HG02852 (cell line): ENCODE data around the gene HES7.
A peak's percentile ranks its signal among the peaks of the same experiment; 100 is the strongest.

Experiments
- ATAC-seq: cut with Tn5 transposase; IDR thresholded peaks from one replicate; pipeline ENCODE4 v1.9.1; 2021; ENCODE audit warnings: mild to moderate bottlenecking, moderate library complexity; ENCODE audit not compliant: unreplicated experiment

Gene HES7

GRCh38 chr17:8143581-8144400 lies 19.9 kb upstream of the HES7 start:
- ATAC-seq = no peak

- ATAC-seq = no peak
Observed at GRCh38 chr17:8142887-8143580, 19.1 kb upstream of the HES7 start.

GRCh38 chr17:8142158-8142886 lies 18.4 kb upstream of the HES7 start:
- no peak for ATAC-seq

GRCh38 chr17:8141741-8142140 lies 17.8 kb upstream of the HES7 start:
- no peak for ATAC-seq

- ATAC-seq = no peak
Observed at GRCh38 chr17:8141045-8141444, 17.1 kb upstream of the HES7 start.

DNA sequence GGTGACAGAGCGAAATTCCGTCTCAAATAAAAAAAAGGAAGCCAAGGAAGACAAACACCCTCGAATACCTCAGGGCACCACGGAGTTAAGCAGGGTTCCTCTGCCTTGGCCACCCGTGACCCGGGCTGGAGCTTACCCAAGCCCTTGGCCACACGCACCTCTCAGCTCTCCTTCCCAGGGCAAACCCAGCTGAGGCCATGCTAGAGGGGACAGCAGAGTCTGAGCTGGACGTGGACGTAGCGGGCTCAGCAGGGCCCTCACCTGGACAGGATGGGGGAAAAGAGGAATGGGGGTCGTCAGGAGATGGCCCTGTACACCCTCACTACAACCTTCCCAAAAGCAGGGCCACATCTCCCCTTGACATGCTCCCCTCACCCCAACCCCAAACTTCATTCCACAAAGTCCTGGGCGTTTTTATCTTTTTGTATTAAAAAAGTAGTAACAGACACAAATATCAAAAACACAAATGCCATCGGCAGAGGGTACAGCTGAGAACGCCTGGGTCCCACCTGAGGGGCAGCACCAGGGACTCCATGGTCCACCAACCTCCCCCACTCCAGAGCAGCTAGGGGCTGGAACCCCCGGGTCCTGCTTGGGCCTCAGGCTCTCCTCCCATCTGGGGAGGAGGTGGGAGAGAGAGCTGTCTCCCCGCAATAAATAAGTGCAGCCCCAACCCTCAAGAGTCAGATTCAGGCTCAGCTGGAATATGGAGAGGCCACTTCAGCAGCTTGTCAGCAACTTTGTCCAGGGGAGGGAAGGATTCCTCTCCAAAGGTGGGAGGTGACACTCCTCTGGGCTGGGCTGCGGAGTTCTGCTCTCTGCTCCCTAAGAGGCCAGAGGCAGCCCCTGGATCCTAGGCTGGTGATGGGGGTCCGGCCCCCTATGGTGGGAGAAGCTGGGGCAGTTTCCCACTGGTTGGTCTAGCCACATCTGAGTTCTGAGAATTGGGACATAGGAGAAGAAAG lies 16.4 kb upstream of the HES7 start:
- ATAC-seq = no peak

DNA sequence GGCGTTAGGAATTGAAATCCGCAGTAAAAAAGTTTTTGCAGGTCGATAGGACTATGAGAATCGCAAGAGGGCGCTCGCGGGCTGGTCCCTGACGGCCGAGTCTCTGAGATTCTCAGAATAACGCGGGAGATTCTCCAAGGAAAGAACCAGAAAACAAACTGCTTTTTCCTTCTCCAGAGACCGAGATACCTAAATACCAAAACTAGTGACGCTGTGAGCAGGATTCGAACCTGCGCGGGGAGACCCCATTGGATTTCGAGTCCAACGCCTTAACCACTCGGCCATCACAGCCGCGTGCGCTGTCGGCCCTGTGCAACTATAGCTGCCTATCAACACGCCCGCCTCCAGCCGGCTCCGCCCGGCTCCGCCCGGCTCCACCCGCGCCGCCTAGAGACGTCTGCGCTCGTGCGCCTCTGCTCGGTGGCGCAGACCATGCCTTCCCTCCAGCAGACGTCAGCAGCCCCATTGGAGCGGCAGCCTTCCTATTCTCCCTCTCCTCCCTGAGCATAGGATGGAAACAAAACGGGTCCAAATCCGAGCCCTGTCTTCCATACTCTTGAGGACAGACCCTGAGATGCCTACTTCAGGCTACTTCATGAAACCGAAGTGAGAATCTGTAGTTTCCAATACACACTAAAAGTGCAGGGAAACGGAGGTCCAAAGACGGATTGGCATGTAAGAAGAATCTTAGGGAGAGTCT lies 14.9 kb upstream of the HES7 start:
- peak; percentile 80 for ATAC-seq

GRCh38 chr17:8138374-8138671 lies 14.4 kb upstream of the HES7 start:
- no peak for ATAC-seq

DNA sequence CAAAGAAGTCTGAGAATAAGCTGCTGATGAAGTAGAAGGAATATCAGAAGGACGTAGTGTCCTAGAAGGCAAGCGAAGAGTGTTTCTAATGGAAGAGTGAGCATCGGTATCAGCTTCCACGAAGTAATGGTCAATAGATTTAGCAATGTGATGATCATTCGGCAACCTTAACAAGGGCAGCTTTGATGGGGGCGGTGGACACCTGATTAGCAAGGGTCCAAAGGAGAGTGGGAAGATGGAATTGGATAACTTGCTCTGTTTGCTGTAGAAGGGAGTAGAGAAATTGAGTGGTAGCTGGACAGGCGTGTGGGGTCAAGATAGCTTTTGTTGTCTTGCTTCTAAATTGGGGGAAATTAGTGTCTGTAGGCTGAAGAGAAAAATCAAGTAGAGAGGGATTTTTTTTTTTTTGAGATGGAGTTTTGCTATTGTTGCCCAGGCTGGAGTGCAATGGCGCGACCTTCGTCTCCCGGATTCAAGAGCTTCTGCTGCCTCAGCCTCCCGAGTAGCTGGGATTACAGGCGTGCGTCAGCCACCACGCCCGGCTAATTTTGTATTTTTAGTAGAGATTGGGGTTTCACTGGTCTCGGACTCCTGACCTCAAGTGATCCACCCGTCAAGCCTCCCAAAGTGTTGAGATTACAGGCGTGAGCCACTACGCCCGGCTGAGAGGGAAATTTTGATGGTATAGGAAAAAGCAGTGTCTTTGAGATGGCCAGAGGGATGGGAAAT lies 13.9 kb upstream of the HES7 start:
- ATAC-seq = no peak

DNA sequence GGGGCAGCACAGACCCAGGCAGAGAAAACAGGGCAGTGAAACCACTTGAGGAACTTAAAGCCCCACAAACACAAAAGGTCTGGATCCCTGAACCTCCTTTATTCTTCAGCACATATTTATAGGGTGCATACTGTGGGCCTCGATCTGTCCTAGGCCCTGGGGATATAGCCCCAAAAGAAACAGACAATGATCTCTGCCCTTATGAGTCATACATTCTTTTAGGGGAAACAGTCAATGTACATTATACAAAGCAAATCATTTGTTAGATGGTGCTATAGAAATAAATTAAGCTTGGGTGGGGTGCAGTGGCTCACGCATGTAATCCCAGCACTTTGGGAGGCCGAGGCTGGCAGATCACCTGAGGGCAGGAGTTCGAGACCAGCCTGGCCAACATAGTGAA lies 10.0 kb upstream of the HES7 start:
- no peak for ATAC-seq

GRCh38 chr17:8133399-8133798 lies 9.5 kb upstream of the HES7 start:
- ATAC-seq = no peak

DNA sequence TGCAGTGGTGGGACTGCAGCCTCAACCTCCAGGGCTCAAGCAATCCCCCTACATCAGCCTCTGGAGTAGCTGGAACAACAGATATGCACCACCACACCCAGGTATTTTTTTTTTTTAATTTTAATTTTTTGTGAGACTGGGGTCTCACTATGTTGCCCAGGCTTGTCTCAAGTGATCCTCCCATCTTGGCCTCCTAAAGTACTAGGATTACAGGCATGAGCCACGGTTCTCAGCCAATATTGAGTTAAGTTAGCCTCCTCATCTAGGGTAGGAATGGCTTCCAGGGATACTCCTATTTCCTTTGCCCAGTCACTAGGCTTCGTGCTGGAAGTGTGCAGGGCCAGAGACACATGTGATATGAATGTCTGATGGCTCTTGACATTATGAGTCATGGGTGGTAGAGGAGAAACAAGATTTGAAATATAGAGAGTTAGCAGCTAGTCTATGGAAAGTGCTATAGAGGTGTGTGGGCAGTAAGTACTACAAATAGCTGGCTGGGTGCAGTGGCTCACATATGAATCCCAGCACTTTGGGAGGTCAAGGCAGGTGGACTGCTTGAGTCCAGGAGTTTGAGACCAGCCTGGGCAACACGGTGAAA lies 8.0 kb upstream of the HES7 start:
- ATAC-seq = no peak

DNA sequence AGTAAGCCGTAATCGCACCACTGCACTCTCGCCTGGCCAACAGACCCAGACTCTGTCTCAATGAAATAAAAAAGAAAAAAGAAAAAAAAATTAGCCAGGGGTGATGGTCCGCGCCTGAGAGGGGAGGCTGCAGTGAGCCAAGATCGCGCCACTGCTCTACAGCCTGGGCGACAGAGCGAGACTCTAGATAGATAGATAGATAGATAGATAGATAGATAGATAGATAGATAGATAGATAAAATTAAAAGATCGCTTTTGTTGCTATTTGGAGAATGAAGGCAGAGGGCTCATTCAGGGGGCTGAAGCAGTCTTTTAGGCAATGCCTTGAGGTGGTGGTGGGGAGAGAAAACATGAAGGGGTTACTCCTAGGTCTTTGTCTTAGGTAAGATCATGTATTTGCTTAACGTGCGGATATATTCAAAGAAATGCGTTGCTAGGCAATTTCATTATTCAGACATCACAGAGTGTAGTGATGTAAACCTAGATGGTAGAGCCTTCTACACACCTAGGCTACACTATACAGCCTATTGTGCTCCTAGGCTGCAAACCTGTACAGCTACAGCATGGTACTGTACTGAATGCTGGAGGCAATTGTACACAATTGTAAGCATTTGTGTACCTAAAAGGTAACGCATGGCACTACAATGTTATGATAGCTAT lies 4.3 kb upstream of the HES7 start:
- ATAC-seq = no peak

- ATAC-seq = peak; percentile 37
Observed at GRCh38 chr17:8126491-8127066, 2.7 kb upstream of the HES7 start.

DNA sequence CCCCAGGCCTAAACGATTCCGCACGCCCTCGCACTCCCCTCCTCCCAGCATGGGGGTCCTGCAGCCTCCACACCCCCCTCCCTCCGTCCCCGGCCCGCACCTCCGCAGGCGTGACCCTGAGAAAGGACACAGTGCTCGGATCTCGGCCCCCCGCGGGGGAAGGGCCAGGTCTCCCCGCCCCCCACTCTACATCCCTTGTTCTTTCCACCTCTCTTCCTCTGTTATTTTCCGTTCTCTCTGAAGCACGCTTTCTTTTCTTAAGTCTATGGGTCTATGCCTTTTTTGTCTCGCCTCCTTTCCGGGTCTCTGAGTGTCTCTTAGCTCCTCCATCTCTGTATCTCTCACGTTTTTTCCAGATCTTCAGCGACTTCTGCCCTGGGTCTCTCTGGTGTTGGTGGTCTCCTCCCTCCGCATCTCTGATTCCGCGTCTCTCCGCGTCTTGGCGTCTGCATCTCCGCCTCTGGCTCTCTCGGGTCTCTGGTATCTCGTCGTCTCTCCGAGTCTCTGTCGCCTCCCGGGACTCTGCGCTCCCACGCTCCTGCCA lies 2.1 kb upstream of the HES7 start:
- ATAC-seq = peak; percentile 3

- no peak for ATAC-seq
Observed at GRCh38 chr17:8125154-8125946, 1.4 kb upstream of the HES7 start.
